GM06990 (cell line): ENCODE data around the gene COL4A6.

Source experiments
- DNase-seq: peaks from one replicate; pipeline ENCODE4 v3.0.0-alpha.2; 2011; ENCODE audit not compliant: insufficient read length; ENCODE audit errors: extremely low read depth
- H3K27me3 ChIP-seq: replicated peaks from 2 replicates; pipeline ENCODE4 v1.6.0; 2011; ENCODE audit warnings: low read length; ENCODE audit not compliant: control insufficient read depth, insufficient read depth
- H3K36me3 ChIP-seq: 2 replicates; pipeline ENCODE4 v1.5.1; 2011; ENCODE audit warnings: low read length; ENCODE audit not compliant: control insufficient read depth, insufficient read depth
- H3K4me3 ChIP-seq: replicated peaks from 2 replicates; pipeline ENCODE4 v1.5.1; 2011; ENCODE audit warnings: low read depth, mild to moderate bottlenecking, control low read depth, low read length
- CTCF ChIP-seq: IDR thresholded peaks from 2 replicates; pipeline ENCODE4 v1.5.1; 2011; ENCODE audit warnings: low read length, control low read depth, mild to moderate bottlenecking, inconsistent platforms; ENCODE audit not compliant: insufficient read depth, poor library complexity, severe bottlenecking

The COL4A6 gene

GRCh38 chrX:108130889-108131288 is 307.3 kb downstream of the COL4A6 start:
- H3K27me3 ChIP-seq = no peaks in the 10 kb centered on the region
- DNase-seq = no peak
- no peak for TF ChIP-seq CTCF
- H3K36me3 ChIP-seq = no peaks in the 10 kb centered on the region
- H3K4me3 ChIP-seq = no peak overlapping the region

DNA sequence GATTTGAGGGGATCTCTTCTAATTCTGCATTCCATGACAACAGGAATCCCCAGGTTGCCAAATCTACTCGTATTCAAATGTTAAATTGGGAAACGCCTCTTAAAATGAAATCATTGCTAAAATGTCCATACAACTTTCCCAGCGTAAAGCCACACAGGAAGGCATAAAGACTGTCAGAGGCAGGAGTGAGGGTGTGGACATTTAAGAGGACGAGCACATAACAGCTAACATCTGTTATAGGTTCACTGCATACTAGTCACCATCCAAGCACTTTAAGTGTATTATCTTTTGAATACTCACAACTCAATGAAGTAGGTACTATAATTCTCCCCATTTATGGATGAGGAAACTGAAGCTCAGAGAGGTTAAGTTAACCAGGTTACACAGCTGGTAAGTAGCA is 311.1 kb downstream of the COL4A6 start:
- DNase-seq = no peak
- H3K4me3 ChIP-seq = no peak overlapping the region
- H3K36me3 ChIP-seq = no peaks in the 10 kb centered on the region
- H3K27me3 ChIP-seq = no peaks in the 10 kb centered on the region
- TF ChIP-seq CTCF = no peak

DNA sequence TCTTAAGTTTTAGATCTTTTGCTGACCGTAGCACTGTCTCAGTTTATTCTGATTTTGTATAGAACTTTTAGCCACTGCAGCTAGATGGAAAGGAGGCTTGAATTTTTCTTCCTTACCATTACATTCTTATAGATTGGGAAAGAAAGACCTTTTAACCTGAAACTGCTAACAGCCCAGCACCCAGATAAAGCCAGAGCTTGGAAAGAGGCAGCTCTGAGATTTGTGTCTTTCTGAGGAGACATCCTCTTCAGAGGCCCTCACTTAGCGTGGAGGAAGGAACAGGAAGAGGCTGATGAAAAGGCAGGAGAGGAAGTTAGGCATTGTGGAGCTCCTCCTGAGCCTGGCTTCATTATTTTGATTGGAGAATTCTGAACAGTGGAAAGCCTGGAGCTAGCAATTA is 311.6 kb downstream of the COL4A6 start:
- Histone ChIP-seq H3K36me3 (no peaks in the 10 kb centered on the region), H3K4me3 (no peak overlapping the region), H3K27me3 (no peaks in the 10 kb centered on the region)
- no peak for TF ChIP-seq CTCF
- no peak for DNase-seq

- Histone ChIP-seq H3K36me3 (no peaks in the 10 kb centered on the region), H3K27me3 (no peaks in the 10 kb centered on the region)
- TF ChIP-seq CTCF = no peak
Observed at GRCh38 chrX:108123591-108124366, 314.4 kb downstream of the COL4A6 start.

GRCh38 chrX:108122748-108123147 is 315.5 kb downstream of the COL4A6 start:
- H3K4me3 ChIP-seq = no peak overlapping the region
- no peak for TF ChIP-seq CTCF
- DNase-seq = no peak
- no peaks in the 10 kb centered on the region for H3K36me3 ChIP-seq
- no peaks in the 10 kb centered on the region for H3K27me3 ChIP-seq

More at GRCh38 chrX:108123591-108124366, 314.4 kb downstream of the COL4A6 start:
- no peak overlapping the region for H3K4me3 ChIP-seq
- DNase-seq = no peak

GRCh38 chrX:108121291-108121690 is 316.9 kb downstream of the COL4A6 start:
- H3K4me3 ChIP-seq = no peak overlapping the region
- H3K27me3 ChIP-seq = no peaks in the 10 kb centered on the region
- no peaks in the 10 kb centered on the region for H3K36me3 ChIP-seq
- no peak for DNase-seq
- no peak for TF ChIP-seq CTCF
